MV-4-11 (cell line): ENCODE data around the gene ALKBH8.
A peak's percentile ranks its signal among the peaks of the same experiment; 100 is the strongest.
"Not testable (repeated sequence)": the region's sequence is repeated elsewhere in the genome, so short reads cannot be mapped to it uniquely, and the experiment has no call there.

ENCODE experiments used
- DNase-seq: peaks from one replicate; lab custom pipeline; 2025; lab: John Stamatoyannopoulos, UW

ALKBH8 gene

DNA sequence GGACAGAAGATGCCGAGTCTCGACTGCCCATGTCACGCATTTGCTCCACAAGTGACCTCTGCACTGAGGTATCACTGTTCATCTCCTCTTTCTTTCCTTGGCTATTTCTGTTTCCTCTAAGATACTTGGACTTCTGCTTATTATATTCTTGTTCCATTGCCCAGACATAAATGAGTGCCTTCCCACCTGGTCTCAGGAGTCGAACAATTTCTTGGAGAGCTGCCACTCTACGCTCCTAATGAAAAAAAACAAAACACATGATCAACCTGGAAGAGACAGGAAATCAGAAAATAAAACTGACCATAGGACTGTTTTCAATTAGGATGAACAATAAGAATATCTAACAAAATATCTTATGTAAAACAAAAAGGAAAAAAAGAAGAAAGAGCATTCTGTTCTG lies 60.6 kb downstream of the ALKBH8 start:
- DNase-seq = no peak

- DNase-seq = no peak
Observed at GRCh38 chr11:107501713-107502112, 63.8 kb downstream of the ALKBH8 start.

DNA sequence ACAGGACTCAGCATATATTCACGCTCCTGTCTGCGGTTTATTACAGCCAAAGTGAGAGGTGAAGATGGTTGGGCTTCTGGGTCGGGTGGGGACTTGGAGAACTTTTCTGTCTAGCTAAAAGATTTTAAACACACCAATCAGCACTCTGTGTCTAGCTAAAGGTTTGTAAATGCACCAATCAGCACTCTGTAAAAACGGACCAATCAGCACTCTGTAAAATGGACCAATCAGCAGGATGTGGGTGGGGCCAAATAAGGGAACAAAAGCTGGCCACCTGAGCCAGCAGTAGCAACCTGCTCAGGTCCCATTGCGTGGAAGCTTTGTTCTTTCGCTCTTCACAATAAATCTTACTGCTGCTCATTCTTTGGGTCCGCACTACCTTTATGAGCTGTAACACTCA lies 68.2 kb downstream of the ALKBH8 start:
- not testable (repeated sequence) for DNase-seq

- DNase-seq = no peak
Observed at GRCh38 chr11:107496011-107496410, 69.5 kb downstream of the ALKBH8 start.

- no peak for DNase-seq
Observed at GRCh38 chr11:107494055-107494454, 71.5 kb downstream of the ALKBH8 start.

- DNase-seq = no peak
Observed at GRCh38 chr11:107493117-107493516, 72.4 kb downstream of the ALKBH8 start.

DNA sequence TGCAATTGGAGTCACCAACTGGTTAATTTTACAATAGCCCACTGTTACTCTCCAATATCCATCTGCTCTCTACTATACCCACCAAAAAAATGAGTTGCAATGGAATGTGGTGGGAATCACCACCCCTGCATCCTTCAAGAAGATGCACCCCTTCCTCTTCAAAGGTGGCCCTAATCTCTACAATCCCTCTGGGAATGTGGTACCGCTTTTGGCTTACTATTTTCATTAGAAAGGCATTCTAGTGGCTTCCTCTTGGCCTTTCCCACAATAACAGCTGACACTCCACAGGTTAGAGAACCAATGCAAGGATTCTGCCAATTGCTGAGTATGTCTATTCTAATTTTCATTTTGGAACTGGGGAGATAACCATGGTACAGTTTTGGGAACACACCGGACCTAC lies 74.7 kb downstream of the ALKBH8 start:
- DNase-seq = no peak

DNA sequence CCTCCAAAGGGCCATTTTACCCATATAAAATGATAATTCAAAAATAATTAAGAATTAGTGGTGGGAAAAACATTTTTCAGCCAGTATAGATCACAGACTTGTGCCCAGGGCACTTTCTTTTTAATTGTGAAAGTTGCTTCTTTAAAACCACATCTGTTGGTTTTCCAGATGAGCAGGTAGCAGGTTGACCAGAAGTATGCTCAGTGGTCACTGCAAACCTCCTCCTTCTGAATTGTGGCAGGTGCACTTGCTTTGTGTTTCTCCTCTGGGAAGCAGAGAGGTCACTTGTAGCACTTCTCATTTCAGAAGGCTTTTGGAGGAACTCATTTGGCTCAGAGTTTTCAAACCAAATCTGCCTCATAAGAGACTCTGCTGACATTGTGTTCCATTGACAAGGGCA lies 83.3 kb downstream of the ALKBH8 start:
- no peak for DNase-seq

DNA sequence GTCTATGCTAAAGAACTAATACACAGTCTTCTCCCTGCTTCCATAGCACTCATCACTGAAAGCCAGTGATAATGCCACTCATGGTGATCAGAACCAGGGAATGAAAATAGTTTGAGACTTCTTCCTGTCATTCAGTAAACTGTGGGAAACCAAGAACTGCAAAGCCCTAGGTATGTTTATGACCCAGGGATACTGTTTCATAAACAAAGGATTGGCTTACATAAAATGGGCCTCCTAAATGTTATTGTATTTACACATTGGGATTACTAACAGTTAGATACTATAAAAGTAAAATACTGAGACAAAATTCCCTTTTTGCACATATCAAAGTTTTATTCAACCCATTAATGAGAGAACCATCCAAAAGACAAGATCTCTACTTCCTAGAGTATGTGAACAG lies 86.6 kb downstream of the ALKBH8 start:
- no peak for DNase-seq

DNA sequence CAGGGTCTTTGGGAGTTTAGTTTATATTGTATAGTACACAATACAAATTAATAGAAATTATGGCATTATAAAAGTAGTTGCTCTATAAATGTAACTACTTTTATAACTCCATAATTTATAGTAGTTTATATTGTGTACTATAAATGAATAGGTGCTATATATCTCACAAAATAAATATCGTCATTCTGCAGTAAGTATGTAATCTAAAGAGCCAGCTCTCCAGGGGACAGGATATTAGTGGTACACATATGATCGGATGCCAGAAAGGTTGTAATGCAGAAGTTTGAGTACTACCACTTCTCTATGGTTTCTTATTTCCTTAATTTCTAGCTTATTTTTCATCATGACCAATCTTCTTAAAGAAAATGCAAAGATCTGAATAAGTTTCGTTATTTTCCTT lies 87.7 kb downstream of the ALKBH8 start:
- no peak for DNase-seq

DNA sequence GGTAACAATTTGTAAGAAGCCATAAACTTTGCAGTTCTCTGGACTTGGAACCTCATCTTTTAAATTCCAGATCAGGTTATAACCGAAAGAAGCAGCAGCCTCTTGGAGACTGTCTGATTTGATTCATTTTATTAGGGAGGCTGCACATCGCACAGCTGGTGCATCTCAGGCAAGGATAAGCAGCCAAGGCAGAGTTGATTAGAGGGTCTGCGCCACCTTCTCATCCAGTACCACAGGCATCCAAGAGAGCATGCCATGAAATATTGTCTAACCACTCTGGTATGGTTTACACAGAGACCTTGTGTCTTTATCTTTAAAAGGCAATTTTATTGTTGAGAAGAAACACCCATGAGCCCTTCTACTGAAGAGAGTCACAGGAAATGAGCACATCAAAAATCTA lies 91.7 kb downstream of the ALKBH8 start:
- no peak for DNase-seq

- DNase-seq = no peak
Observed at GRCh38 chr11:107472966-107473365, 92.6 kb downstream of the ALKBH8 start.

DNA sequence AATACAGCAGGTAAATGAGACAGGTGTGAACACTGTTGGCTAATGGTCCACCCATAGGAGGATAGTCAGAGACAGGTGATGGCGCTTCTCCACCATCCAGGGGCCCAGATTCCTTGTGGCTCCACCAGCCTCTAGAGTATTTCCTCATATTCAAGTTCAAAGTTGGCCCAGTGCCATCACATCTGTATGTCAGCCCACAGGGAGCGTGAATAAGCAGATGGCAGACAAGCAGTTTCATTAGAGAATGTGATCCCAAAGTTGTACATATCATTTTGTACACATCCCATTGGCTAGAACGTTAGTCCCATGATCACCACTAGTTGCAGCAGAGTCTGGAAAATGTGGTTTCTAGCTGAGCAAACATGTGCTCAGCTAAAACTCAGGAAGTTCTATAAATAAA lies 96.9 kb downstream of the ALKBH8 start:
- peak; percentile 53 for DNase-seq

GRCh38 chr11:107467696-107468095 lies 97.8 kb downstream of the ALKBH8 start:
- DNase-seq = no peak

DNA sequence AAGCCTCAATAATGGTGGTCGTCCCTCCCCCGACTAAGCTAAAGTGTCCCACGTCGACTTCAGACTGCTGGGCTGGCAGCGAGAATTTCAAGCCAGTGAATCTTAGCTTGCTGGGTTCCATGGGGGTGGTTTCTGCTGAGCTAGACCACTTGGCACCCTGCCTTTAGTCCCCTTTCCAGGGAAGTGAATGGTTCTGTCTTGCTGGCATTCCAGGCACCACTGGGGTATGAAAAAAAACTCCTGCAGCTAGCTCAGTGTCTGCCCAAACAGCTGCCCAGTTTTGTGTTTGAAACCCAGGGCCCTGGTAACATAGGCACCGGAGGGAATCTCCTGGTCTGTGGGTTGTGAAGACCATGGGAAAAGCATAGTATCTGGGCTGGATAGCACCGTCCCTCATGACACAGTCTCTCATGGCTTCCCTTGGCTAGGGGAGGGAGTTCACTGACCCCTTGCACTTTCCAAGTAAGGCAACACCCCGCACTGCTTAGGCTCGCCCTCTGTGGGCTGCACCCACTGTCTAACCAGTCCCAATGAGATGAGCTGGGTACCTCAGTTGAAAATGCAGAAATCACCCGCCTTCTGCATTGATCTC lies 99.2 kb downstream of the ALKBH8 start:
- DNase-seq = not testable (repeated sequence)

DNA sequence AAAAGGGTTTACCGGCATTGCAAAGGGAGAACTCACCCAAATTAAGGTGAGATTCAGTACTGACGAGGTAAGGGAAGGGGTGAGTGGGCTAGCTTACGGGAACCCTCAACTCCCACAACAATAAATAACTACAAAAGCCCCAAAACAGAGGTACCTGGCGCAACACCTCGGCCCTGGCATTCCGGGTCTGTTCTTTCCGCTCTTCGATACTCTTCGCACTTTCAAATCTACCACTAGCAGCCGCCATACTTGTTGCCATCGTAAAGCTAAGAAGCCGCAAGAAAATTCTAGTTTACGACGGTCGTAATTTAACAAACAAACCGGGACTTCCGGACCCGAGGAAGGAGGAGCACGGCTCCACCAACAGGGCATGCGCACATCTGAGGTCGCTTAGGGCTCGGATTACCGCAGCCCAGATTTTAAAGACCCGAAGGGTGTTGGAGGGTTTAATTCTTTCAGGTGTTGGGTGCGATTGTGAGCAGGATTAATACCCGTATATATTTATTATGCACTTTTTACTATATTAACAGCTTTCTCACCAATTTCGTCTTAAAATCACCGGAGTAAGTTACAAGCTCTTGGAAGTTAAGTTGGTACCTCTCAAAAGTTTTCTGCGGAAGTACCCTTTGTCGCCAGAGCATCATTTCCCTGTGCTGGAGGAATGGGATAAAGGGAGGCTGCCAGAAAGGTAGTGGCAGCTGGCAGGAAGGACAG lies 107.8 kb downstream of the ALKBH8 start, which contains the start of gene CWF19L2:
CWF19L2 (minus strand) TSS at position 268 of the 714 bp plus-strand sequence; CDS start at position 259, 9 bp downstream.
- DNase-seq = peak; percentile 97

- DNase-seq = no peak
Observed at GRCh38 chr11:107457205-107457557, 108.4 kb downstream of the ALKBH8 start.

DNA sequence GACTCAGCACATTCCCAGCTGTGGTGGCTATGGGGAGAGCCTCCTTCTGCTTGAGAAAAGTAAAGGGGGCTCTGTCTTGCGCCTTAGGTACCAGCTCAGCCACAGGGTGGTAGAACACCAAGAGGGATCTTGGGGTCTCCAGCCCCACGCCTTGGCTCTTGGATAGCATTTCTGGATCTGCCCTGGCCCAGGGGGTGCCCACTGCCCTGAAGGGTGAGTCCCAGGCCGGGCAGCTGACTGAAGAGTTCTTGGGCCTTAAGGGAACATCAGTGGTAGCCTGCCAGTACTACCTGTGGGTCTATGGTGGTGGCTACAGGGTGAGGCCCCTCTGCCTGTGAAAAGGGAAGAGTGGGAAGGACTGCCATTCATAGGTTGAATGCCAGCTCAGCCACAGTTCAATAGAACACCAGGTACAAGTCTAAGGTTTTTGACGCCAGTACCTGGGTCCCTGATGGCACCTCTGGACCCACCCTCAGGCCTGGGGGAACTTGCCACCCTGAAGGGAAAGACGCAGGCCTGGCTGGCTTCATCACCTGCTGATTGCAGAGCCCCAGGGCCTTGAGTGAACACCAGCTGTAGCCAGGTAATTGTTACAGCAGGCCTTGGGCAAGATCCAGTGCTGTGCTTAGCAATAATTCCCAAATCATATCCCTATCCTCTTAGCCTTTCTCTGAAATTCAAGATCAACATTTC lies 111.8 kb downstream of the ALKBH8 start:
- DNase-seq = no peak
